ENCODE results near the gene EVX1.

EVX1 gene

DNA sequence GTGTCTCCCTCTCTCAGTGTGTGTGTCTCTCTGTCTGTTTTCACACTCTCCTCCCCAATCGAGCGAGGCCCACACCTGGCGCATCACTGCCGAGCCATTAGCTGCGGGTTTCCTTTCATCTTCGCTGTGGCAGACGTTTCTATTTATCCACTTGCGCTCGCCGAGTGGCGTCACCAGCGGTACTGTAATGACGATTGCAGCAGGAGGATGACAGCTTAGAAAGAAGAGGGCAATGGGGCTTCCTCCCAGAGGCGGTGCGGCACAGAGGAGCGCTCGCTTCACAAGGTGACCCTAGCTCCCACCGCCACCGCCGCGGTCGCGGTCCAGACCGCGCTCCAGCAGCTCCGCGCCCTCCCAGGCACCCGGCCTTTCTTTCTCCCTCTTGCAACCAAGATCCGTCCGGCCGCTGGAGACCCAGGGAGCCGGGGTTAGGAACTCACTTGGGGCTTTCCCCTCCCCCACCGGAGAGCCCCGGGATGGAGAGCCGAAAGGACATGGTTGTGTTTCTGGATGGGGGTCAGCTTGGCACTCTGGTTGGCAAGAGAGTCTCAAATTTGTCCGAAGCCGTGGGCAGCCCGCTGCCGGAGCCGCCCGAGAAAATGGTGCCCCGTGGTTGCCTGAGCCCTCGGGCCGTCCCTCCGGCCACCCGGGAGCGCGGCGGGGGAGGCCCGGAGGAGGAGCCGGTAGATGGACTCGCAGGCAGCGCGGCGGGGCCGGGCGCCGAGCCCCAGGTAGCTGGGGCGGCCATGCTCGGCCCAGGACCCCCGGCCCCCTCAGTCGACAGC lies at the start of gene EVX1:
EVX1 (plus strand) TSS at position 248 of the 785 bp plus-strand sequence; CDS start at position 477, 229 bp downstream.
- DNase-seq: peak; percentile 18 to 63

DNA sequence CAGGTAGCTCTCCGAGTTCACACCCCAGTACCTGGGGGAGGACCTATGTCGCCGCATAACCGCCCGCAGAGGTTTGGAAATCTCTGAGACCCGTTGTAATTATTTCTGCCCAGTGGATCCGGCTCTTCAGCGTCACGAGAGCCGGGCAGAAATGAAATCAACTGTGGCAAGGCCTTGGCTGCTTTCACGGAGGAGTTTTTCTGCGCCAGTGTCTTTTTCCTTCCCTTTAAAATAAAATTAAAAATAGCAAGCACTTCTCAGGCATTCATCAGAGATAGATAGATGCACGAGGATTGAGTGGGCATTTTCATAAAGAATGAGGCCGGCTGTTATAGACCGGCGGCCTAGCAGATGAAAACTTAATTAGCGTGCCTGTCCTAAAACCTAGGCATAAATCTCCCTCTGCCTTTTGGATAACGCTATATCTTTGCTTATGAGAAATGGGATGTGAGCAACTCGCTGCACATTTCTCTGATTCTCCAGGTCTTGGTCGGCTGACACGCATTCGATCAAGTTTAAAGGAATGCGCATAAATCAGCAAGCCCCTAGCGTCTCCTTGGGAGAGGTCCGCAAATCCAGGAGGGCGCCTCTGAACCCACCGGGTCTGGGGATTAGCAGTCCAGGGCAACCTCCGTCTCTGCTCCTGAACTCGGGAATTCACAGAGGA lies 49.1 kb upstream of the EVX1 start:
- DNase-seq: no peak

DNA sequence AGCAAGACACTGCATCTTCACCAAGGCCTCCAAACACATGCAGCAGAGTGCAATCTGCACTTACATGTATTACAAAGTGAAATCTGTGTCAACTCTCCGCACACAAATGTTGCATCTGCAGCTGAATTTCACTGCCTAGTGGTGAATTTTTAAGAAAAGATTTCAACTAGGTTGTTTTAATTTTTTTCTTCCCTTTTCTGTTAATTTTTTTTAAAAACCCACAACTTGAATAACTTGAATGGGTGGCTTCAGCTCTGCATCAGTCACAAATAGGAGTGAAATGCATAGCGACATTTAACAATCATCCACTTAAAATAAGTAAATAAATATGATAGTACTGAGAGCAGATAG lies 48.6 kb upstream of the EVX1 start:
- no peak for DNase-seq

DNA sequence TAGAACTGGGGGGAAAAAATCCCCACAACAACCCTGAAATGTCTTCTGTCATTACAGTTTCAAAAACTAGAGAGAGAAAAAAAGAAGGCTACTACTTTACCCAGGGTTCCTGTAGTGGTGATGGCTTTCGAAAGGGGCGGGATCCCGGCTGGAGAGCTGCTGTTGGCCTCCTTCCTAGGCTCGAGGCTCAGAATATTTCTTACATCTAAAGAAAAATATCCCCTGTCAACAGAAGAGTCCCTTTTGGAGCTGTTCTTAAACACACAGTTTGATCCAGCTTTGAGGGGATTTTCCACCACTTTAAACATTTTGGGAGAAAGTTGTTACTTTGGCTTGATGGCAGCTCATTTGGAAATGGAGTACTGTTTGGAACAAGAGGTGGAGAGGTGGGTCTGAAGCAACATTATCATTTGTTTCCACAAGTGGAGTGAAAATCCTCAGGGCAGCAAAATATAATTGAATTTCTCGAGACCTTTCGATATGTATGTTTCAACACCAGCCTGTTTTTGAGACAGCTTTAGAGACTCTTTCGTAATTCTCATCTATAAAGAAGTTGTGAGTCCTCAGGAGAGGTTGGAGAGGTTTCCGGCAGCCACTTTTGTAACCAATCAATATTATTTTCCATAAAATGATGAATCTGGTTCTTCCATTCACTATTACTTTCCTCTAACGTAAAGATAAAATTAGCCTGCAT lies 47.8 kb upstream of the EVX1 start:
- DNase-seq: no peak

DNA sequence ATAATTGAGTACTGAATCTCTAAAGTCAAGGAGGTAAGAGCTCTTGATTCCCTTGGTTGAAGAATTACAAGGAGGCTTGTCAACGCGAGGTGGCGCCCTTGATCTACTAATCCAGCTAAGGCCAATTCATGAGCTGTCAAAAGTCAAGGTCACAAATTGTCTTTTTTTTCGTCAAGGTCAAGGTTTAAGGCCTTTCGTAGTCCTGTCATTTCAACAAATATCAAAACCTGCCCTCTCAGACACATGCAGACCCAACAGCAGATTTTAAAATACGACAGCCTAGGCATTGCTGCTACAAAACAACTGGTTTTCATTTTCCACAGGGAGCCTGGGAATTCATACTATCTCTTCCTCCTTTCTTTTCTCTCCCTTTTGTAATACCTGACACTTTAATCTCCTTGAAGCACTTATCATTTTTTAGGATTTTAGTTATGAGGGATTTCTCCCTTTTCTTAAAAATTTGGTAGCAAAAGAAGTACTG lies 46.3 kb upstream of the EVX1 start:
- peak; percentile 48 to 72 for DNase-seq

DNA sequence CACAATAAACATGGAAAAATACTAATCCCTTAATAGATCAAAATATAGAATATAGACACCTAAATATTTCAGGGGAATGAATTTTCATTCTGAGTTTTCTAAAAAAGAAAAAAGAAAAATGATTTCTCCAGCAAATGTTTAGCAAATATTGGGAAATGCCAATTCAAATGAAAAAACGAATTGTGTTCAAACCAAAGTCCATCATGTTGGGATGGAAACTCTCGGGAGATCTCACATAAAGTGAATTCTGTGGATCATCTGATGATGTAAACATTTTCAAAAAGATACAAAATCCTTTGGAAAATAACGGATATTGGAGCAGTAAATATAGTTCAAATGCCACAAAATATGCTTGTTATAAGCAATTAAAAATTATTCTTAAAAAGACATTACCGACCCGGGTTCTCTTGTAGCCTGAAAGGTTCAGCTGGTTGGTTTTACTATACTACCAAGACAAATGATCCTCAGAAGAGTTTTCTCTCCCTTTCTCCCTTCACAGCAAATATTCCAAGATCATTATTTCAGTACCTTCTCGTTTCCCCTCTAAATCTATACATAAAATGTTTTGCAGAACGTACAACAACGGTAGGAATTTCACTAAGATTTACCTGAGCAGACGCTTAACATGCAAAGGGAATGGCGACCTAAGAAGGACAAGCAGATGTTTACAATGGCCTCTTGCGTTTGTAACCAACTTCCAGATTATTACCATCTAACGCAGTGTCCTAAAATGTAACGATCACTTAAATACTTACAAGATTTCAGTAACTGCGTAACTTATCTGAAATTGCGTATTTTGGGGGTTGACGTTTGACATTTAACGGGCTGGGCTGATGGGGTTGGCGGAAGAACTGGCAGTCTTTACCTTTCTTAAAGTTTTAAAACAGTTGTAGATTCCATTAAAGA lies 45.2 kb upstream of the EVX1 start:
- no peak for DNase-seq

DNA sequence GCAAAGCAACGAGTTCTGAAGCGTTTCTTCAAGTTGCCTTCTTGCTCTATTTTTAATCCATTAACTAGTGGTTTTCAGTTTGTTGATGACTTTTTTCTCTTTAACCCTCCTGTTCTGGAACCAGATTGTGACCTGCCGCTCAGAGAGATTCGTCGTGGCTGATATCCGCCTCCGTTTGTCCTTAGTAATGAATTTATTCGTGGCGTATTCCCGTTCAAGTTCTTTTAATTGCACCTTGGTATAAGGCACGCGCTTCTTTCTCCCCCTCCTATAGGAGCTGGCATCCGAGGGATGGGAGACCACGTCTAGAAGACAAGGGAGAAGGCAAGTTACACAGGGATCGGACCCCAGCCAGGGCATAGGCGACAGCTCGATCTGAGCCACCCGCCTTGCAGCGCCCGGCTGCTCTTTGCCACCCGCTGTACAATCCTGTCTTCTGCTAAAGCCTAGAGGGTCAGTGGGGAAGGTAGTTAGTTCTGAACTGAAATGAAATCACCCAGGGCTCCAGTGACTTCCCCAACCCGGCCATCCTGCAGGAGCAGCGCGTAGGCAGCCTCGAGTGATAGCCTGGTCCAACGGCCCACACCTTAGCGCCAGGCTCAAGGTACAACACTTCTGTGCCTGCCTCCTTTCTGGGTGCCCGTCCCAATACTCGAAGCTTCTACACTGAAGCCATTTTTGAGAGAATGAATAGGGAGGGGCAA lies 44.3 kb upstream of the EVX1 start:
- no peak for DNase-seq

DNA sequence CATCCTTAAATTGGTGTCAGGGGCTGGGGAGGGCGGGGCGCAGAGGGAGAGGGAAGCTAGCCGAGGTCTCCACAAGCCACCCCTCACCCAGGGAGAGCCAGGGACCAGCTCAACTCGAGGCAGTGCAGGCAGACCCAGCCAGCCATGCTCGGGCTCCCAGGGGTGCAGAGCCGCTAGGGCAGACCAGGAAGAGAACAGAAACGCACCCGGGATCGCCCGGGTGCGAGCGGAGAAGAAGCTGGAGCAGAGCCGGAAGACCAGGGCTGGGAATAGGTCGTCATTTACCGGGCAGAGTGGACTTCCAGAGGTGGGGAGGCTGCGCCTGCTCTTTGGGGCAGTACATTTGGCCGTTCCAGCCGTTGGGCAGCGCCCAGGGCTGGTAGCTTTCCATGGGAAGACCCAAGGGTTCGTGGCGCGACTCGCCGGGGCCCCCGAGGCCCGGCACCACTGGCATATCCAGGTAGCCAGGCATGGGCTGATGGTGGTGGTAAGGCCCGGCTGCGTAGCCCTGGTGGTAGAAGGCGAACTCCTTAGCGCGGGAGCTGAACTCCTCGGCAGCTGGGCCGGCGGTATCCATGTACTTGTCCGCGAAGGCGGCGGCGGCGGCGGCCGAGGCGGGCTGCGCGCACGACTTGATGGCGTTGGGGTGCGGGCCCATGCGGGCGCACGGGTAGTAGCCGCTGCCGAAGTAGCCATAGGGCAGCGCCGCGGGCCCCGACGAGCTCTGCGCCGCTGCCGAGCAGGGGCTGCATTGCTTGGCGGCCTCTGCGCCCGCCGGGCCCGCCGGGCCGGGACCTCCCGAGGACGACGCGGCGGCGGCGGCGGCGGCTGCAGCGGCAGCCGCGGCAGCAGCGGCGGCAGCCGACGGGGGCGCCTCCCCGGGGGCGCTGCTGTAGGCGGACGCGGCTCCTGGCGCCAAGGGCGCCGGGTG lies 43.5 kb upstream of the EVX1 start:
- peak; percentile 7 to 32 for DNase-seq

DNA sequence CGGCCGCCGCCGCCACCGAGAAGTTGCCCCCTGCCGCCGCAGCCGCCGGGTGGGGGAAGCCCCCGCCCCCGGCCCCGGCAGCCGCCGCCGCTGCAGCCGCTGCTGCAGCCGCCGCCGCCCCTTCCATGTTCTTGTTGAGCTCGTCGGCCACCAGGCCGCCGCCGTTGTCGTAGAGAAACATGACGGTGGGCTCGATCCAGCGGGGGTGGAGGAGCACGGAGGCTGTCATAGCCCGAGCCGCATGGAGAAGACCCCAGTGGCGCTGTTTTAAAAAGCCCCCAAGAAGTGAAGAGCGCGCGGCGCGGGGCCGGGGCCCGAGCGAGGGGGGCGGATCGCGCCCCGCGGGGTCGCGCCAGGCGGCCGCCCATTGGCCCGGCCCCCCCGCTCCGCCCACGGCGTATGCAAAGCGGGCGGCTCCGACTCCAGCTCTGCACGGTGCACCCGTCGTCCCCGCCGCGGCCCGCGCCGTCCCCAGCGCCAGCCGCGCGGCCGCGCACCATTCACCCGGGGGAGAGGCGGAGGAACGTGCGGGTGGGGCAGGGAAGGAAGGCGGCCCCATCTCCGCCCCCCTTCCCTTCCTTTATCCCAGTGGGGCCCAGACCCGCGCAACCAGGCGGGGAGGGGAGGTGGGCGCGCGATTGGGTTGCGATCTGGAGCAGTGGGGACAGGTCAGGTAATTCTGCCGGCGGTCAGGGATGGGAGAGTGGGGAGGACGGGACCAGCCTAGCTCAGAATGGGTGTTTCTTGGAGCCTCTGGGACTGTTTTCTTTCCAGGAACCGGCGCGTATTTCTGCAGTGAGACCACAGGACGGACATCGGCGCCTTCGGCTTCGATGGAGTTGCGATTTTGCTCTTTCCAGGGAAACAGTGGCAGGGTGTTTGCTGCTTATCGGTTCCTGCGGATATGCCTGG lies 42.5 kb upstream of the EVX1 start, which contains the start of gene HOXA13:
HOXA13 (minus strand) TSS at position 243 of the 912 bp plus-strand sequence; CDS start at position 229, 14 bp downstream.
- DNase-seq: peak; percentile 53 to 73

DNA sequence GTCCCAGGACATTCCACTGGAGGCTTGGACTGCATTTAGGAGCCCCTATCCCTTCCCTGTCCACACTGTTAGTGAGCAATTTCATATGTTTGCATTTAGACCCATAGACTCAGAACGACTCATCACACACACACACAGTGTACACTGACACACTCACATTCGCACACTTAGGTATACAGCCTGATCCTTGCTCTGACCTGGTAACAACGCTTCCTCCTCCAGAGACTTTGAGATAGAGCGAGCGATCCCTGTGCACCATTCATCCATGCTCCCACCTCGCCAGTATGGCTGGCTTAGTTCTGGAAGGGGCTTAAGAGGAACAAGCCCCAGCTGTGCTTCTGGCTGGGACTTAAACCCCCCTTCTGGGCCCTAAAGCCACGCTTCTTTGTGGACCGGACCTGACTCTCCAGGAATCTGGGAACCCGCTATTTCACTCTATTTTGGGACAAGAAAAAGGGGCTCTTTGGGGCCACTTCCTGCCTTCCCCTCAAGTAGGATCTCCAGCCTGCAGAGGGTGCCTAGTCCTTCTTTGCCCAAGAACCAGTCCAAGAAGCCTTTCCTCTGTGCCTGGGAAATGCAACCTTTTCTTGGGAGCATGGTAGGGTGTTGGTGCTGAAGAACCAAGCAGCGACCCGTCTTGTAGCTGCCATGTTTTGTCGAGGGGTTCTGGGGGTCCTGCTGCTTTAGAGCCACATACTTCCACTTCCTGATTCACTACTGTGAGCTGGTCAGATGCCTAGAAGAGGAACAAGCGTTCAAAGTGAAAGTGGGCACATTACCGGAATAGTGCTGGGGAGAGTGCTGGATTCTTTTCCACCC lies 41.6 kb upstream of the EVX1 start:
- DNase-seq: peak in 1 of 2 experiments; percentile 54

DNA sequence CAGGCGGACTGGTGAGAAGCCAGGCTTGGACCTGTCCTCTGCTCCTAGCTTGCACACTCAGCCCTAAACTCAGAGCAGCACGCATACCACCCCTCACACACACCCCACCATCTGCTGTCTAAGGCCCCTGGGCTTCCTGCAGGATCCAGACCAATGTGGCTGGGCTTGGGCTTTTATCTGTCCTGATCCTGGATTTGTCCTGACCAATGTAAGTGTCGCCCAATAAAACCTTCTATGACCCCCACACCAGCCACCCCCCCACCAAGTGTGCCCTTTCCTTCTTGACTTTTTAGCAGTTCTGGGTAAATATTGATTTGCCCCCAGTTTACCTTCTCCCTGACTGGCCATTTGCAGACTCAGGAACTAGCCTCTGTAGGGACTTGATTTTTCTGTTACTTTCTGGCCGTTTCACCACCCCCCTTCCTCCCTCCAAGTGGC lies 41.0 kb upstream of the EVX1 start:
- DNase-seq: peak in 1 of 2 experiments; percentile 26

DNA sequence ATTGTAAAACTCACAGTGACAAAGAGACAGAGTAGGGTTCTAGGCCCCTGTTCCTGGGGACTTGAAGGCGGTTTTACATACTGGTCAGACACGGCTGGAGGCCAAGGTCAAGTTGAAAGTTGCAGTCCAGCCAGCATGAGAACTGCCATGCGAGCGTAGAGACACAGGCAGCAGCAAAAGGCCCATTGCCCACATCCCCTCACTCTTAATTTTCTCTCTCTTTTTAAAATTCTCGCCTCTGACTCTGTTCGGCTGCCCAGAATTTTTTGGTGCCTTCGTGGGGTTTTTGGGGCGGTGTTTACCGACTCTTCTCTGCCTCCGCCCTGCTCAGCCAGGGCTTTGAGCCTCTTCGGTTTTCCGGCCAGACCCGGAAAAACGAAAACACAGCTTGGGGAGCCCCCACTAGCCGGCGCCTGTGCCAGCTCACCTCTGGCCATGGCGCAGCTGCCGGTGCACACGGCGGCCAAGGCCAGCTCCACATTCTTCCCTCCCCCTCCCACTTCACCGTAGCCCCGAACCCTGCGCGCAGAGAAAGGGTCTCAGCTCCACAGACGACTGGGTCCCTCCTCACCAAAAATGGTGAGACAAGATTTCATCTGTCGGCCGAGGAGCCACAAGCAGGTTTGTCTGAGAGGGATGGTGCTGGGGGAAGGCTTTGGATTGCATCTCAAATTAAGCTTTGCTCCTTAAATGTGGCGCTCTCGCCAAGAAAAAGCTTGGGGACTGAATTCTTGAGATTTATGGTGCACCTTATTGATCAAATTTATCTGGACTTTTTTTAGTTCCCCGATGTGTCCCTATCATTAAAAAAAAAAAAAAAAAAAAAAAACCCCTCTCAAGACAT lies 40.4 kb upstream of the EVX1 start:
- no peak for DNase-seq

DNA sequence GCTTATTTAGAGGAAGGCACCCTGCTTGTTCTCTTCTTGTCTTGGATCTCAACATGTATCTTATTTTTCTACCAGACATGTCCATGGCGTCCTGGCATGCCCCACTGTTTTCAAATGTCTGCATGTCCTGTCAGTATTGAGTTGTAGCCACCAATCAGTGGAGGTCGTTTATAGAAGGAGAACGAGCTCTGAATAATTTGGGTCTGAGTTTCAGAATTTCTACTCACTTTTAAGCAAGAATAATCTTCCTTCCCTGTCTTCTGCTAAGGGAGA lies 39.8 kb upstream of the EVX1 start:
- DNase-seq: no peak

DNA sequence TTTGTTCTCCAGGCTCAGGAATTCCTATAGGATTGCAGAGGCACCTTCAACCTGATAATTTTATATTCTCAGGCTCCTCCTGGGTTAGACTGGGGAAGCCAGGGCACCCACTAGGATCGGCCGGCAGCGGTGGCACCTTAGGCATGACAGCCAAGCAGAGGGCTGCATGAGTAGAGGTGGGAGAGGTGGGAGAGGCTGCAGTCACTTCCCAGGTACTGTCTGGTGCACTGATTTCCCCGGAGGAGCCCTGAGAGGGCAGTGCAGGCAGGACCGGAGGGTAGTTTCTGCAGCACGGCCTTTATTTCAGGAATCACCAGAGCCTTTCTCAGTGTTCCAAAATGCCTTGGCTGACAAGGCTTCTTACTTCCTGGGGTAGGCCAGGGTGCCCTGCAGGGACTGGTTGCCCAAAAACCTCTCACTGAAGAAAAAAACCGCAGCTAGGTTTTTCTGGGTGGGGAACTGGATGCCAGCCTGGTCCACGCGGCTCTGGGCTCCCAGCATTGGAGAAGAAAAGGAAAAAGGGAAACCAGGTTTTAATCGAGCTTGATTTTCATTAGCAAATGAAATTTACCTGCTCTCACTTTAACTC lies 39.1 kb upstream of the EVX1 start:
- DNase-seq: no peak

DNA sequence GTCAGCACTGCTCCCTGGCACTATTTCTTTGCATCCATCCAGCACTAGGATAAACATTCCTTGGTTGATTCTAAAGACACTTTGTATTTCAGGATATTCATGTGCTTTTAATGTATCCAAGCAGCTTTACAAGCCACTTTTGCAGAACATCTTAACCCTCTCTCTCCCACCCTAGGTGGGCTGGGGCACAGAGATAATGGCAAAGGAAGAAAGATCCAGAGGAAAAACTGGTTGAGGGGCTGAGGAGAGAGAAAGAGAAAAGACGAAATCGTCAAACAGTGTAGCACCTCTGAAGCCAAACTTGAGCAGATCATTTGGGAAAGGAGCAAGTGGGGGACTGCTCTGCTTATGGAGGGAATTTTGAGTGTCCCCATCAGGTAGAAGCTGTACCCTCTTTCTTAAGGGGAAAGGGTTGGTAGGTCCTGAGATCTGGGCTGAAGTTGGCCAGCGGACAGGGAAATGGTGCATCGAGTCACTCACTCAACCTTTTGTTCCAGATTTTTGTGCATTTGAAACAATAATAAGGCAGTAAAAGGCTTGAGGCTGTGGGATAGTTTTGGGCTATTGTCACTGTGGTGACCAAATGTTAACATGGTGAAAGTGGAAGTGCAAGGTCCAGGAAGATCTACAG lies 38.5 kb upstream of the EVX1 start:
- no peak for DNase-seq

DNA sequence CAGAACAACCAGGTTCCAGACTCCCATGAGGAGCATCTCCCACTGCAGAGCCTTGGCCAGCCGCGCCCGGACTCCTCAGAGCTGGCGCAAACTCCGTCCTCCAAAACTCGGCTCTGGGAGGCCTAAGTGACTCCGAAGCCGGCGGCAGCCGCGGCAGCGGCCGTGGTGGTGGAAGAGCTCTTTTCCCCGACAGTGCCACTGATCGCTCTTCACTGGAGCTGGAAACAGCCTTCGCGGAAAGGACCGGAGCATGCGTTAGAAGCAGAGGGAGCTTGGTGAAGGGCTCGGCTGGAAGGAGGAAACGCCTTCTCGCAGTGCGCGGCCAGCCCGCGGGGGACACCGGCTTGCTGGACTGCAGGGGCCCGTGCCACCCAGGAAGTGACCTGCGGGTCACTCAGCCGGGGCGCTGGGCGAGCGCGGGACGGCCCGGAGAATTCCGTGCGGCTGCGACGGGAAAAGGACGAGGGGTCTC lies 37.7 kb upstream of the EVX1 start:
- peak in 1 of 2 experiments; percentile 47 for DNase-seq
